OCI-LY7 (cell line): ENCODE measurements around the gene KIF3A. TPM values are rescaled to one million over a fixed set of nuclear protein-coding genes. Genes with fewer than 3 reads are reported as not detected.

Source experiments
- BruUV-seq: library from RNA; stranded (reverse); fragments of 400-500 nt; replicated peaks from 2 replicates; lab custom pipeline; 2021; lab: Mats Ljungman, UMichigan
- CTCF ChIA-PET: fragments of 300-600 bp; sonication (Branson Sonifier 250); formaldehyde crosslinking; loops from one replicate; lab custom pipeline; 2022; ENCODE audit warnings: antibody characterized with exemption; ENCODE audit not compliant: unreplicated experiment; lab: Charles Lee
- POLR2A ChIA-PET: fragments of 300-600 bp; sonication (Branson Sonifier 250); formaldehyde crosslinking; loops from one replicate; lab custom pipeline; 2022; ENCODE audit warnings: antibody characterized with exemption; lab: Charles Lee
- DNase-seq: peaks from one replicate; pipeline ENCODE4 v3.0.0-alpha.2; 2015; ENCODE audit warnings: low spot score
- H2AFZ ChIP-seq: fragments of 200-600 bp; sonication (generic), shearing (Covaris generic); 2 replicates; pipeline ENCODE4 v1.6.1; 2014; ENCODE audit warnings: mild to moderate bottlenecking, antibody characterized with exemption, low read length, moderate library complexity
- H3K27ac ChIP-seq: fragments of 200-600 bp; sonication (generic); 2 replicates; pipeline ENCODE4 v1.5.1; 2014; ENCODE audit warnings: mixed run types, low read depth, mild to moderate bottlenecking, moderate library complexity, low read length, inconsistent platforms; ENCODE audit not compliant: poor library complexity, severe bottlenecking
- H3K36me3 ChIP-seq: fragments of 200-600 bp; sonication (generic); 2 replicates; pipeline ENCODE4 v1.6.1; 2014; ENCODE audit warnings: mild to moderate bottlenecking, antibody characterized with exemption, low read length, moderate library complexity, mixed read lengths; ENCODE audit not compliant: insufficient read depth
- H3K4me1 ChIP-seq: fragments of 200-600 bp; sonication (generic); 2 replicates; pipeline ENCODE4 v1.5.1; 2014; ENCODE audit warnings: mild to moderate bottlenecking, low read length; ENCODE audit not compliant: insufficient read depth, poor library complexity, severe bottlenecking
- H3K4me2 ChIP-seq: fragments of 200-600 bp; sonication (generic); 2 replicates; pipeline ENCODE4 v1.6.1; 2014; ENCODE audit warnings: mild to moderate bottlenecking, low read length
- H3K4me3 ChIP-seq: fragments of 200-600 bp; sonication (generic); 2 replicates; pipeline ENCODE4 v1.5.1; 2014; ENCODE audit warnings: mild to moderate bottlenecking, low read depth, low read length; ENCODE audit not compliant: poor library complexity, severe bottlenecking
- H3K79me2 ChIP-seq: fragments of 200-600 bp; sonication (generic); 2 replicates; pipeline ENCODE4 v1.6.1; 2016; ENCODE audit warnings: low read depth, mild to moderate bottlenecking, low read length, moderate library complexity, mixed read lengths; ENCODE audit not compliant: insufficient read depth
- H3K9me2 ChIP-seq: fragments of 200-600 bp; sonication (generic); 2 replicates; pipeline ENCODE4 v1.6.1; 2016; ENCODE audit warnings: mild to moderate bottlenecking, low read length, mixed read lengths; ENCODE audit not compliant: insufficient read depth
- H3K9me3 ChIP-seq: fragments of 200-600 bp; sonication (generic); 2 replicates; pipeline ENCODE4 v1.6.1; 2014; ENCODE audit warnings: mild to moderate bottlenecking, mixed run types, low read length, mixed read lengths
- H4K20me1 ChIP-seq: fragments of 200-600 bp; sonication (generic); 2 replicates; pipeline ENCODE4 v1.6.1; 2014; ENCODE audit warnings: mild to moderate bottlenecking, antibody characterized with exemption, low read length, moderate library complexity, mixed read lengths; ENCODE audit not compliant: insufficient read depth
- EZH2phosphoT487 ChIP-seq: fragments of 200-600 bp; sonication (generic); IDR thresholded peaks from 2 replicates; pipeline ENCODE4 v1.6.1; 2018; ENCODE audit warnings: low read depth, borderline replicate concordance, mild to moderate bottlenecking, mixed run types, antibody characterized with exemption, low read length, moderate library complexity, mixed read lengths
- intact Hi-C: fragments of 100-400 bp; cut with micrococcal nuclease; formaldehyde crosslinking; loops from one replicate; pipeline ENCODE4 v1.10.0; 2022; ENCODE audit not compliant: unreplicated experiment
- total RNA-seq, 2 experiments: library from RNA; depleted of rRNA in 1 of 2; stranded (reverse); fragments of >200 nt in 1 of 2; shearing (Covaris generic) in 1 of 2; gene quantifications; 2 replicates each; pipeline ENCODE4 v1.2.3, GENCODE V29; 2014 to 2022
- TF ChIP-seq, protein P1 (sequence below): fragments of 200-600 bp; sonication (generic); conservative IDR thresholded peaks from 2 replicates; pipeline ENCODE4 v1.5.1; 2014; ENCODE audit warnings: mild to moderate bottlenecking, antibody characterized with exemption, low read length, moderate library complexity, mixed read lengths

The KIF3A gene
- total RNA-seq, 2 experiments from 2014 or later = 6.7 to 14.2 TPM

DNA sequence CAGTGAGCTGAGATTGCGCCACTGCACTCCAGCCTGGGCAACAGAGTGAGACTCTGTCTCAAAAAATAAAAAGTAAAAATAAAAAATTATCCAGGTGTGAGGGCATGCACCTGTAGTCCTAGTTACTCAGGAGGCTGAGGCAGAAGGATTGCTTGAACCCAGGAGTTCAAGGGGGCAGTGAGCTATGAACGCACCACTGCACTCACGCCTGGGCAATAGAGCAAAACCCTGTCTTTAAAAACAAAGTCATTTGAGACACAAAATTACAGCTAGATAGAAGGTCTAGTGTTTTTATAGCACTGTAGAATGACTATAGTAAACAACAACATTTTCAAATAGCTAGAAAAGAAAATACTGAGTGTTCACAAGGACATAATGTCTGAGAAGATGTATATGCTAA lies 47.2 kb downstream of the KIF3A start:
- Histone ChIP-seq H3K79me2 (no peaks in the 10 kb centered on the region), H3K4me1 (peaks cover 2% of the 10 kb centered on the region), H3K4me2 (no peak overlapping the region), H3K4me3 (no peak overlapping the region), H3K9me3 (no peaks in the 10 kb centered on the region), H2AFZ (no peak overlapping the region), H3K27ac (no peak overlapping the region), H4K20me1 (no peaks in the 10 kb centered on the region), H3K36me3 (no peaks in the 10 kb centered on the region), H3K9me2 (no peaks in the 10 kb centered on the region)
- DNase-seq = no peak
- ChIA-PET POLR2A (no interaction called here), CTCF (interaction anchor here (1.0 kb wide), 1 partner anchor 8 kb away, joined by 3 read pairs; no protein-coding TSS in a partner anchor)
- TF ChIP-seq, protein P1, sequence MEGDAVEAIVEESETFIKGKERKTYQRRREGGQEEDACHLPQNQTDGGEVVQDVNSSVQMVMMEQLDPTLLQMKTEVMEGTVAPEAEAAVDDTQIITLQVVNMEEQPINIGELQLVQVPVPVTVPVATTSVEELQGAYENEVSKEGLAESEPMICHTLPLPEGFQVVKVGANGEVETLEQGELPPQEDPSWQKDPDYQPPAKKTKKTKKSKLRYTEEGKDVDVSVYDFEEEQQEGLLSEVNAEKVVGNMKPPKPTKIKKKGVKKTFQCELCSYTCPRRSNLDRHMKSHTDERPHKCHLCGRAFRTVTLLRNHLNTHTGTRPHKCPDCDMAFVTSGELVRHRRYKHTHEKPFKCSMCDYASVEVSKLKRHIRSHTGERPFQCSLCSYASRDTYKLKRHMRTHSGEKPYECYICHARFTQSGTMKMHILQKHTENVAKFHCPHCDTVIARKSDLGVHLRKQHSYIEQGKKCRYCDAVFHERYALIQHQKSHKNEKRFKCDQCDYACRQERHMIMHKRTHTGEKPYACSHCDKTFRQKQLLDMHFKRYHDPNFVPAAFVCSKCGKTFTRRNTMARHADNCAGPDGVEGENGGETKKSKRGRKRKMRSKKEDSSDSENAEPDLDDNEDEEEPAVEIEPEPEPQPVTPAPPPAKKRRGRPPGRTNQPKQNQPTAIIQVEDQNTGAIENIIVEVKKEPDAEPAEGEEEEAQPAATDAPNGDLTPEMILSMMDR = no peak
- TF ChIP-seq EZH2phosphoT487 = no peak
- intact Hi-C loops = no loop called here
- no TSS peak for BruUV-seq

DNA sequence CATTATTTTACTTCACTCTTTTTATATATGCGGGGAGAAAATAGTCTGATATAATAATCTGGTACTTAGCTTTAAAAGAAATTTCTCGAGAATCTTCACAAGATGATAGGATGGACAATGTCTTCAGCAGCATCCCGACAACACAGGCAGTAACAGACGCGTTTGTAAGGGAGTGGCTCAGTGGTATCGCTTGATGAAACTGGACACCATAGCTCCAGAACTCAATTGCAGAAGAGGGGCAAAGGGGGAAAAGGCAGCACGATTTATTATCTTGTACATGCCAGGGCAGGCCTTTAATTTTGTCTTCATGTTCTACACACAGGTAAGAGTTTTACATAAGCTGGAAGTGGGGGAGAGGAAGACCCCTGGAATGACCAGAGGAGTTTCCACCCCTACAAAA lies 47.8 kb downstream of the KIF3A start:
- no peak overlapping the region for H3K27ac ChIP-seq
- no peak for DNase-seq
- no peaks in the 10 kb centered on the region for H3K9me3 ChIP-seq
- no peak overlapping the region for H3K4me2 ChIP-seq
- no peaks in the 10 kb centered on the region for H3K9me2 ChIP-seq
- H3K4me1 ChIP-seq = peaks cover 6% of the 10 kb centered on the region
- no peaks in the 10 kb centered on the region for H3K36me3 ChIP-seq
- BruUV-seq = no TSS peak
- ChIA-PET CTCF (interaction anchor here (1.0 kb wide), 1 partner anchor 8 kb away, joined by 3 read pairs; no protein-coding TSS in a partner anchor), POLR2A (no interaction called here)
- no peak overlapping the region for H2AFZ ChIP-seq
- TF ChIP-seq EZH2phosphoT487 = no peak
- TF ChIP-seq, protein P1 = no peak
- H3K4me3 ChIP-seq = no peak overlapping the region
- H4K20me1 ChIP-seq = no peaks in the 10 kb centered on the region
- no peaks in the 10 kb centered on the region for H3K79me2 ChIP-seq
- intact Hi-C loops = no loop called here

DNA sequence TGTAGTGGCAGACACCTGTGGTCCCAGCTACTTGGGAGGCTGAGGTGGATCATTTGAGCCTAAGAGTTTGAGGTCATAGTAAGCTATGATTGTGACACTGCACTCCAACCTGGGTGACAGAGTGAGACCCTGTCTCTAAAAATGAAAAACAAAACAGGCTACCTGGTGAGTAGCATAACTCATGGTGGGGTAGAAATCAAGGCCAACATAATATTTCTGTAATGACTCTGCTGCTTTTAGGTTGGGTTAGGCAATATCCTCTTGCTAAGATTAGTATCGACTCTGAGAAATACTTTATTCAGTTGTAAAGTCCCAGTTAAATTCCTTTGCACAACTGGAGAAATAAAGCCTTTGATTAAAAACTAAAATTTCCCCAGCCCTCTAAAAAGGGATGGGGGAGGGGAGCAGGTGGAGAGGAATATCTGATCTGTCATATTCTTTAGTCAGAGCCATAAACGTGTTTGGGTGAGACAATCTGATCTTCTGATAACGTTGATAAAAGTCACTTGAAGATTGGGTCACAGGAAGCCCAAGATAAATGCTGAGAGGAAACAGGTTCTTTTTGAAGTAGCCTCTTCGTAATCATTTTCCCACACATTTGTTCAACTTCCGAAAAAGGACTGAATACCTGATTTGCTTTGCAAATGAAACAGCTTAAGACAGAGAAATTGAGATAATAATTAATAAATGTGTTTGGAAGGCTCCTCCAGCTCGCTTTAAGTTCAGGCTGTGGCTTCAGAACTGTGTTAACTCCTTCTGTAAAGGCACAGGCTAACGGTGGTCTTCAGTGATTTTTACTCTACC lies 48.6 kb downstream of the KIF3A start:
- no peaks in the 10 kb centered on the region for H3K36me3 ChIP-seq
- ChIA-PET POLR2A (interaction anchor here (1.0 kb wide), 1 partner anchor 14 kb away, joined by 3 read pairs; no protein-coding TSS in a partner anchor), CTCF (no interaction called here)
- H3K4me3 ChIP-seq = no peak overlapping the region
- no peak overlapping the region for H2AFZ ChIP-seq
- TF ChIP-seq EZH2phosphoT487 = no peak
- TF ChIP-seq, protein P1 = no peak
- no TSS peak for BruUV-seq
- no peaks in the 10 kb centered on the region for H3K9me3 ChIP-seq
- H3K9me2 ChIP-seq = no peaks in the 10 kb centered on the region
- H3K79me2 ChIP-seq = no peaks in the 10 kb centered on the region
- intact Hi-C loops = no loop called here
- H3K4me2 ChIP-seq = no peak overlapping the region
- H4K20me1 ChIP-seq = no peaks in the 10 kb centered on the region
- no peak for DNase-seq
- H3K27ac ChIP-seq = no peak overlapping the region
- peaks cover 6% of the 10 kb centered on the region for H3K4me1 ChIP-seq
